ENCODE results near the gene PCDHA9.

The PCDHA9 gene

GRCh38 chr5:140877262-140877581 lies 29.0 kb downstream of the PCDHA9 start:
- no peak for DNase-seq

- DNase-seq: no peak
Measured at GRCh38 chr5:140881889-140882590, 33.9 kb downstream of the PCDHA9 start, which contains the start of gene PCDHA13. PCDHA13 (plus strand) TSS chr5:140882124; CDS start chr5:140882269, 145 bp downstream.

- no peak for DNase-seq
Measured at GRCh38 chr5:140882591-140882899, 34.4 kb downstream of the PCDHA9 start.

GRCh38 chr5:140883373-140883772 lies 35.2 kb downstream of the PCDHA9 start:
- no peak for DNase-seq

GRCh38 chr5:140883927-140884697 lies 35.9 kb downstream of the PCDHA9 start:
- DNase-seq: no peak

Data from CD4-positive, alpha-beta T cell treated with Interferon gamma for 1 hour (primary cell).